ENCODE data around the gene KCNK4. TPM values are rescaled to one million over a fixed set of nuclear protein-coding genes. Genes with fewer than 3 reads are reported as not detected.
"Not testable (repeated sequence)": the region's sequence is repeated elsewhere in the genome, so short reads cannot be mapped to it uniquely, and the experiment has no call there.

Gene KCNK4
- polyA plus RNA-seq, 2 of the 4 experiments (the other 2 are of a cell fraction), result 0.12 TPM; not detected in 1

- TF ChIP-seq PHF8 (IDR thresholded peaks at IDR 0.05; ENCODE audit: borderline replicate concordance, low read depth) (0 out of 2 replicates have a peak, but pooled peaks have one; percentile 26), SMC3 (IDR thresholded peaks at IDR 0.05) (peak; percentile 61), ZFP36 (IDR thresholded peaks at IDR 0.05; ENCODE audit: borderline replicate concordance, partially characterized antibody) (no peak), PBX3 (IDR thresholded peaks at IDR 0.05) (0 out of 2 replicates have a peak, but pooled peaks have one; percentile 10), HDAC2 (IDR thresholded peaks at IDR 0.05) (no peak), CHD2 (IDR thresholded peaks at IDR 0.05; ENCODE audit: low read length, partially characterized antibody) (no peak), POLR2A (IDR thresholded peaks at IDR 0.05; ENCODE audit: low read length) (peak; percentile 61), RFX5 (IDR thresholded peaks at IDR 0.05) (no peak), USF2 (IDR thresholded peaks at IDR 0.05) (no peak), ATOH8 (CRISPR knock-in tag; IDR thresholded peaks at IDR 0.05; ENCODE audit: low read depth) (no peak), NR3C1 (IDR thresholded peaks at IDR 0.05) (no peak), ZC3H11A (IDR thresholded peaks at IDR 0.05) (no peak), CEBPB (IDR thresholded peaks at IDR 0.05) (no peak)
These were observed 14.8 kb downstream of the KCNK4 start (continued) for GRCh38 chr11:64305691-64306562.

- peaks cover 20% of the 10 kb centered on the region for H3K4me1 ChIP-seq
- H3K4me3 ChIP-seq, result peak overlapping the region; percentile 73
- ChIA-PET POLR2A (interaction anchor here (1.0 to 1.2 kb wide), 2 partner anchors 25 to 48 kb away, joined by 3 read pairs; no protein-coding TSS in a partner anchor), CTCF (interaction anchor here (1.3 to 20.7 kb wide), 5 partner anchors 9 to 60 kb away, joined by 4 to 996 read pairs (median 206); partner anchors contain the start of genes BAD, CCDC88B, FKBP2 and GPR137)
- peak overlapping the region; percentile 85 to 94 for H3K27ac ChIP-seq
- ATAC-seq, result no peak
- no peak for FAIRE-seq
- no peaks in the 10 kb centered on the region for H3K9me3 ChIP-seq
- no peak for DNase-seq (ENCODE audit: low read depth in 1 of 2, low spot score in 1 of 2)
- 17% methylated on average over 9 of the region's 9 CpGs for WGBS (ENCODE audit: missing lambda C conversion rate)
- TF ChIP-seq ZSCAN20 (CRISPR knock-in tag; IDR thresholded peaks at IDR 0.05) (no peak), EHMT2 (IDR thresholded peaks at IDR 0.05; ENCODE audit: low read depth) (no peak), ELK1 (IDR thresholded peaks at IDR 0.05; ENCODE audit: low read depth, low read length) (no peak)
- H3K4me2 ChIP-seq, result peak overlapping the region; percentile 99
These were observed 15.4 kb downstream of the KCNK4 start for GRCh38 chr11:64306563-64306875.

- TF ChIP-seq CEBPB (IDR thresholded peaks at IDR 0.05) (peak in 1 of 2 experiments; percentile 32; a peak in 1 of 4 replicates), FOSL2 (IDR thresholded peaks at IDR 0.05) (no peak), FOSL2 (CRISPR knock-in tag; IDR thresholded peaks at IDR 0.05) (no peak), POLR2AphosphoS2 (conservative IDR thresholded peaks at IDR 0.05; ENCODE audit: low read length) (no peak)
- POLR2A ChIA-PET, result interaction anchor here (1.0 to 1.2 kb wide), 2 partner anchors 25 to 48 kb away, joined by 3 read pairs; no protein-coding TSS in a partner anchor
- H3K27ac ChIP-seq, result peak overlapping the region; percentile 85 to 94
- no peaks in the 10 kb centered on the region for H3K9me3 ChIP-seq
- 78% methylated on average over 14 of the region's 15 CpGs for WGBS (ENCODE audit: missing lambda C conversion rate)
- DNase-seq (ENCODE audit: low read depth in 1 of 2, low spot score in 1 of 2), result peak; percentile 18 to 46
- no peak for ATAC-seq
- CTCF ChIA-PET, result interaction anchor here (0.7 to 20.7 kb wide), 7 partner anchors 8 to 346 kb away, joined by 3 to 996 read pairs (median 68); partner anchors contain the start of genes BAD, CCDC88B, FKBP2 and GPR137
- peak overlapping the region; percentile 73 for H3K4me3 ChIP-seq
- peaks cover 20% of the 10 kb centered on the region for H3K4me1 ChIP-seq
- FAIRE-seq, result no peak
- peak overlapping the region; percentile 99 for H3K4me2 ChIP-seq
These were observed 15.9 kb downstream of the KCNK4 start for GRCh38 chr11:64306876-64307622.

GRCh38 chr11:64307795-64308194 lies 16.7 kb downstream of the KCNK4 start:
- Histone ChIP-seq H3K4me2 (peak overlapping the region; percentile 99), H3K27ac (peak overlapping the region in 1 of 2 experiments; percentile 94; a peak in 1 of 6 replicates), H3K4me1 (peaks cover 20% of the 10 kb centered on the region)
- ChIA-PET POLR2A (interaction anchor here (1.0 kb wide), 1 partner anchor 9 kb away, joined by 4 read pairs; no protein-coding TSS in a partner anchor), CTCF (interaction anchor here (0.7 to 20.7 kb wide), 5 partner anchors 7 to 345 kb away, joined by 3 to 996 read pairs (median 68); partner anchors contain the start of genes CCDC88B, FKBP2, PLCB3 and PPP1R14B)
- ATAC-seq; DNase-seq (ENCODE audit: low read depth in 1 of 2, low spot score in 1 of 2); H3K4me3 ChIP-seq; FAIRE-seq; H3K9me3 ChIP-seq: not testable (repeated sequence)
- 99% methylated on average over 5 of the region's 5 CpGs for WGBS (ENCODE audit: missing lambda C conversion rate)

All from A549 (cell line).